ENCODE data around the gene SCD5.

DNA sequence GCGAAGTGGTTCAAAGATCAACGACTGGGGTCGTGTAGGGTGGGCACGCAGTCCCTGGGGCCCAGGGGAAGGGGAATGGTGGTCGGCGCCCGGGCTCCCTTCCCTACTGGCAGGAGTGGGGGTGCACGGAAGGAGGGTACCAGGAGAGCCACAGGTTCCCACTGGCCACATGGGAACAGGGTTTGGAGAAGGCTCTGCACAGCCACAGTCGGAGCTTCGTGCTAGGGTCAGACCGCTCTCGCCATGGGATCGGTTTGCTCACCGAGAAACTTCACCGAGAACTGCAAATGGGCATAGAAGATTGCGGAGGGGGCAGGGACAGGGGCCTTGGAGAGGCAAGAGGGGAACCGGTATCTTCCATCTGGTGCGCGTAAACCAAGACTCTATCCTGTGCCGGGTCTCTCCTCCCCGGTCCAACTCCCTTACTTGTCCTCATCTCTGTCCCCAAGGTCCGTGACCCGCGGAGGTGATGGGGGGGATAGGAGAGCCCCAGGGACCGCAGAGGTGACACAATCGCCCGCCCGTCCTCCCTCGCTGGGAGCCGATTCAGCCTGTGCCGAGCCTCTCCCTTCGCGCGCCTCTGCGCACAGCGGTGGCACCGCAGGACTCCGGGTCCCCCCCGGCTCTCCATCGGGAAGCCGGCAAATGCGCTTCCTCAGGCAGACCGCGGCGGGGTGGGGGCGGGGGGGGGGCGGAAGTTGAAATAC lies 1.0 kb downstream of the SCD5 start:
- TF ChIP-seq, protein P1, sequence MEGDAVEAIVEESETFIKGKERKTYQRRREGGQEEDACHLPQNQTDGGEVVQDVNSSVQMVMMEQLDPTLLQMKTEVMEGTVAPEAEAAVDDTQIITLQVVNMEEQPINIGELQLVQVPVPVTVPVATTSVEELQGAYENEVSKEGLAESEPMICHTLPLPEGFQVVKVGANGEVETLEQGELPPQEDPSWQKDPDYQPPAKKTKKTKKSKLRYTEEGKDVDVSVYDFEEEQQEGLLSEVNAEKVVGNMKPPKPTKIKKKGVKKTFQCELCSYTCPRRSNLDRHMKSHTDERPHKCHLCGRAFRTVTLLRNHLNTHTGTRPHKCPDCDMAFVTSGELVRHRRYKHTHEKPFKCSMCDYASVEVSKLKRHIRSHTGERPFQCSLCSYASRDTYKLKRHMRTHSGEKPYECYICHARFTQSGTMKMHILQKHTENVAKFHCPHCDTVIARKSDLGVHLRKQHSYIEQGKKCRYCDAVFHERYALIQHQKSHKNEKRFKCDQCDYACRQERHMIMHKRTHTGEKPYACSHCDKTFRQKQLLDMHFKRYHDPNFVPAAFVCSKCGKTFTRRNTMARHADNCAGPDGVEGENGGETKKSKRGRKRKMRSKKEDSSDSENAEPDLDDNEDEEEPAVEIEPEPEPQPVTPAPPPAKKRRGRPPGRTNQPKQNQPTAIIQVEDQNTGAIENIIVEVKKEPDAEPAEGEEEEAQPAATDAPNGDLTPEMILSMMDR (IDR thresholded peaks at IDR 0.05; ENCODE audit: insufficient read depth, low read length), result no peak
- TF ChIP-seq POLR2AphosphoS5 (IDR thresholded peaks at IDR 0.05; ENCODE audit: low read depth) (no peak), GABPA (IDR thresholded peaks at IDR 0.05; ENCODE audit: low read depth) (no peak)
- TF ChIP-seq, protein P2, sequence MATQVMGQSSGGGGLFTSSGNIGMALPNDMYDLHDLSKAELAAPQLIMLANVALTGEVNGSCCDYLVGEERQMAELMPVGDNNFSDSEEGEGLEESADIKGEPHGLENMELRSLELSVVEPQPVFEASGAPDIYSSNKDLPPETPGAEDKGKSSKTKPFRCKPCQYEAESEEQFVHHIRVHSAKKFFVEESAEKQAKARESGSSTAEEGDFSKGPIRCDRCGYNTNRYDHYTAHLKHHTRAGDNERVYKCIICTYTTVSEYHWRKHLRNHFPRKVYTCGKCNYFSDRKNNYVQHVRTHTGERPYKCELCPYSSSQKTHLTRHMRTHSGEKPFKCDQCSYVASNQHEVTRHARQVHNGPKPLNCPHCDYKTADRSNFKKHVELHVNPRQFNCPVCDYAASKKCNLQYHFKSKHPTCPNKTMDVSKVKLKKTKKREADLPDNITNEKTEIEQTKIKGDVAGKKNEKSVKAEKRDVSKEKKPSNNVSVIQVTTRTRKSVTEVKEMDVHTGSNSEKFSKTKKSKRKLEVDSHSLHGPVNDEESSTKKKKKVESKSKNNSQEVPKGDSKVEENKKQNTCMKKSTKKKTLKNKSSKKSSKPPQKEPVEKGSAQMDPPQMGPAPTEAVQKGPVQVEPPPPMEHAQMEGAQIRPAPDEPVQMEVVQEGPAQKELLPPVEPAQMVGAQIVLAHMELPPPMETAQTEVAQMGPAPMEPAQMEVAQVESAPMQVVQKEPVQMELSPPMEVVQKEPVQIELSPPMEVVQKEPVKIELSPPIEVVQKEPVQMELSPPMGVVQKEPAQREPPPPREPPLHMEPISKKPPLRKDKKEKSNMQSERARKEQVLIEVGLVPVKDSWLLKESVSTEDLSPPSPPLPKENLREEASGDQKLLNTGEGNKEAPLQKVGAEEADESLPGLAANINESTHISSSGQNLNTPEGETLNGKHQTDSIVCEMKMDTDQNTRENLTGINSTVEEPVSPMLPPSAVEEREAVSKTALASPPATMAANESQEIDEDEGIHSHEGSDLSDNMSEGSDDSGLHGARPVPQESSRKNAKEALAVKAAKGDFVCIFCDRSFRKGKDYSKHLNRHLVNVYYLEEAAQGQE (IDR thresholded peaks at IDR 0.05; ENCODE audit: insufficient replicate concordance, low read depth), result no peak

All from HL-60 (cell line).